Muscle of leg (tissue), 11 donors: ENCODE measurements around the gene SPECC1. TPM values are rescaled to one million over a fixed set of nuclear protein-coding genes. Genes with fewer than 3 reads are reported as not detected.
"Not testable (repeated sequence)": the region's sequence is repeated elsewhere in the genome, so short reads cannot be mapped to it uniquely, and the experiment has no call there.

Experiments
- DNase-seq: peaks from one replicate; pipeline ENCODE4 v3.0.0; 2013
- H3K27ac ChIP-seq: one replicate; pipeline ENCODE4 v1.5.1; 2013; ENCODE audit warnings: mild to moderate bottlenecking, low read length, control low read depth
- H3K27me3 ChIP-seq: one replicate; pipeline ENCODE4 v1.6.1; 2013; ENCODE audit warnings: low read length; ENCODE audit not compliant: control insufficient read depth, insufficient read depth
- H3K36me3 ChIP-seq: one replicate; pipeline ENCODE4 v1.6.1; 2013; ENCODE audit warnings: low read length; ENCODE audit not compliant: control insufficient read depth, insufficient read depth
- H3K4me1 ChIP-seq: one replicate; pipeline ENCODE4 v1.6.1; 2013; ENCODE audit warnings: low read length; ENCODE audit not compliant: control insufficient read depth, insufficient read depth
- H3K4me3 ChIP-seq: one replicate; pipeline ENCODE4 v1.5.1; 2013; ENCODE audit warnings: low read length, control low read depth
- H3K9me3 ChIP-seq: replicated peaks from 2 replicates; pipeline ENCODE4 v1.6.1; 2013; ENCODE audit warnings: low read depth, low read length; ENCODE audit not compliant: control insufficient read depth
- WGBS: methylation state at CpG from one replicate; pipeline ENCODE4 v1.1.5; 2013; ENCODE audit warnings: missing lambda C conversion rate; ENCODE audit not compliant: insufficient coverage; 5-methylcytosine and 5-hydroxymethylcytosine counted together
- polyA plus RNA-seq, 8 donors: library from polyadenylated mRNA; unstranded; fragments of 120-200 nt; gene quantifications; one replicate each; pipeline versions ENCODE4 v1.2.1 to v1.2.3, GENCODE V29; 2013; ENCODE audit warnings: inconsistent platforms in 1 of 8, low replicate concordance in 1 of 8; ENCODE audit not compliant: insufficient read length in 8 of 8, insufficient read depth in 1 of 8
- total RNA-seq: library from RNA; stranded (reverse); fragments of 120-200 nt; gene quantifications from one replicate; pipeline ENCODE4 v1.2.4, GENCODE V29; 2013

The SPECC1 gene
- total and polyA plus RNA-seq, 9 donors = 5.7 to 11.6 (median 7.2) TPM

GRCh38 chr17:20010936-20011335 lies 1.8 kb downstream of the SPECC1 start:
- DNase-seq = no peak
- H3K36me3 ChIP-seq = no peaks in the 10 kb centered on the region
- H3K27me3 ChIP-seq = peaks cover 33% of the 10 kb centered on the region
- no peaks in the 10 kb centered on the region for H3K9me3 ChIP-seq
- no CpG with 5 or more reads among the region's 1 CpG for WGBS
- no peak overlapping the region for H3K4me3 ChIP-seq
- peaks cover 15% of the 10 kb centered on the region for H3K4me1 ChIP-seq
- no peak overlapping the region for H3K27ac ChIP-seq

- H3K4me1 ChIP-seq = peaks cover 15% of the 10 kb centered on the region
- no peak for DNase-seq
- H3K27ac ChIP-seq = no peak overlapping the region
- H3K4me3 ChIP-seq = no peak overlapping the region
- WGBS = no CpG with 5 or more reads among the region's 2 CpGs
- H3K27me3 ChIP-seq = peaks cover 30% of the 10 kb centered on the region
- H3K9me3 ChIP-seq = no peaks in the 10 kb centered on the region
- H3K36me3 ChIP-seq = no peaks in the 10 kb centered on the region
These were observed 2.9 kb downstream of the SPECC1 start for GRCh38 chr17:20012017-20012536.

DNA sequence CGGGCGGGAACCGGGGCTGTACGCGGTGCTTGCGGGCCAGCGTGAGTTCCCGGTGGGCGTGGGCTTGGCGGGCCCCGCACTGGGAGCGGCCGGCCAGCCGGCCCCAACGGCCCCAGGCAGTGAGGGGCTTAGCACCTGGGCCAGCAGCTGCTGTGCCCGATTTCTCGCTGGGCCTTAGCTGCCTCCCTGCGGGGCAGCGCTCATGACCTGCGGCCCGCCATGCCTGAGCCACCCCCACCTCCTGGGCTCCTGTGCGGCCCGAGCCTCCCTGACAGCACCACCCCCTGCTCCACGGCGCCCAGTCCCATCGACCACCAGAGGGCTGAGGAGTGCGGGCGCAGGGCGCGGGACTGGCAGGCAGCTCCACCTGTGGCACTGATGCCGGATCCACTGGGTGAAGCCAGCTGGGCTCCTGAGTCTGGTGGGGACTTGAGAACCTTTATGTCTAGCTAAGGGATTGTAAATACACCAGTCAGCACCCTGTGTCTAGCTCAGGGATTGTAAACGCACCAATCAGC lies 7.4 kb downstream of the SPECC1 start:
- H3K27ac ChIP-seq, H3K9me3 ChIP-seq, H3K27me3 ChIP-seq, H3K4me1 ChIP-seq, H3K36me3 ChIP-seq, H3K4me3 ChIP-seq, DNase-seq: not testable (repeated sequence)
- WGBS = 91% methylated on average over 31 of the region's 32 CpGs

DNA sequence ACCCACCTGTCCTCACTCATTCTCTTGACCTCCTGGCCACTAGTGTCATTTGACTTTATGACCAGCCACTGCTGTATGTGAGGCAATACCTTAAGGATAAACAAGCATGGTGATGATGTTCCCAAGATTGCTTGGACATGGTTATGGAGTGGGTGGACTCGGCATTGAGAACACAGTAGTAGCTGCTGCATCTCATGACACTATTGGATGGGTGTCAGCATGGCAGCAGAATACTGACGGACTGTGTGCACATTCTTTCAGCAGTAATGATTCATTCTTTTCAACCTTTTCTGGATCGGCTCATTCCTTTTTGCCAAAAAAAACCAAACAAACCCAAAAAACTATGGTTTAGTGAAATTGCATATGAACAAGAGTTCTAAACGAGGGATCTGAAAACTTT lies 13.5 kb downstream of the SPECC1 start:
- WGBS = no CpG with 5 or more reads among the region's 4 CpGs
- Histone ChIP-seq H3K4me3 (no peak overlapping the region), H3K9me3 (no peaks in the 10 kb centered on the region), H3K36me3 (no peaks in the 10 kb centered on the region), H3K27me3 (peaks cover 2% of the 10 kb centered on the region), H3K27ac (no peak overlapping the region), H3K4me1 (no peaks in the 10 kb centered on the region)
- DNase-seq = no peak

- H3K27ac ChIP-seq = no peak overlapping the region
These were observed 17.8 kb downstream of the SPECC1 start for GRCh38 chr17:20026960-20027359.

GRCh38 chr17:20028443-20028842 lies 19.3 kb downstream of the SPECC1 start:
- peaks cover 2% of the 10 kb centered on the region for H3K27me3 ChIP-seq
- no CpG with 5 or more reads among the region's 3 CpGs for WGBS
- no peak overlapping the region for H3K27ac ChIP-seq
- H3K36me3 ChIP-seq = no peaks in the 10 kb centered on the region
- no peaks in the 10 kb centered on the region for H3K4me1 ChIP-seq
- no peak overlapping the region for H3K4me3 ChIP-seq
- no peaks in the 10 kb centered on the region for H3K9me3 ChIP-seq
- no peak for DNase-seq

More at GRCh38 chr17:20026960-20027359, 17.8 kb downstream of the SPECC1 start:
- no peak for DNase-seq
- Histone ChIP-seq H3K9me3 (no peaks in the 10 kb centered on the region), H3K4me3 (no peak overlapping the region), H3K36me3 (no peaks in the 10 kb centered on the region), H3K4me1 (no peaks in the 10 kb centered on the region), H3K27me3 (peaks cover 2% of the 10 kb centered on the region)

- no CpG with 5 or more reads among the region's 7 CpGs for WGBS
- no peaks in the 10 kb centered on the region for H3K36me3 ChIP-seq
- no peaks in the 10 kb centered on the region for H3K27me3 ChIP-seq
- H3K4me1 ChIP-seq = no peaks in the 10 kb centered on the region
- no peak overlapping the region for H3K27ac ChIP-seq
- no peaks in the 10 kb centered on the region for H3K9me3 ChIP-seq
- H3K4me3 ChIP-seq = no peak overlapping the region
- peak; percentile 12 for DNase-seq
These were observed 23.5 kb downstream of the SPECC1 start for GRCh38 chr17:20032636-20033035.

DNA sequence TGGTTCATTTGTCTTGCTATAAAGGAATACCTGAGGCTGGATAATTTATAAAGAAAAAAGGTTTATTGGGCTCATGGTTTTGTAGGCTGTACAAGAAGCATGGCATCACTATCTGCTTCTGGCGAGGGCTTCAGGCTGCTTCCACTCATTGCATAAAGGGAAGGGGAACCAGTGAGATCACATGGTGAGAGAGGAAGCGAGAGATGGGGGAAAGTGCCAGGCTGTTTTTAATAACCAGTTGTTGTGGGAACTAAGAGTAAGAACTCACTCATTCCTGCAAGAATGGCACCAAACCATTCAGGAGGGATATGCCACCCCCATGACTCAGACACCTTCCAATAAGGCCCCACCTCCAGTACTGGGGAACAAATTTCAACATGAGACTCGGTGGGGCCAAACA lies 24.3 kb downstream of the SPECC1 start:
- H3K27ac ChIP-seq = no peak overlapping the region
- H3K36me3 ChIP-seq = no peaks in the 10 kb centered on the region
- no peaks in the 10 kb centered on the region for H3K27me3 ChIP-seq
- H3K9me3 ChIP-seq = no peaks in the 10 kb centered on the region
- 60% methylated on average over 1 of the region's 3 CpGs for WGBS
- no peak overlapping the region for H3K4me3 ChIP-seq
- H3K4me1 ChIP-seq = no peaks in the 10 kb centered on the region
- peak; percentile 22 for DNase-seq

GRCh38 chr17:20035501-20035900 lies 26.3 kb downstream of the SPECC1 start:
- no peak for DNase-seq
- no peaks in the 10 kb centered on the region for H3K36me3 ChIP-seq
- no peaks in the 10 kb centered on the region for H3K27me3 ChIP-seq
- no peaks in the 10 kb centered on the region for H3K9me3 ChIP-seq
- H3K27ac ChIP-seq = no peak overlapping the region
- WGBS = no CpG with 5 or more reads among the region's 3 CpGs
- no peak overlapping the region for H3K4me3 ChIP-seq
- no peaks in the 10 kb centered on the region for H3K4me1 ChIP-seq

DNA sequence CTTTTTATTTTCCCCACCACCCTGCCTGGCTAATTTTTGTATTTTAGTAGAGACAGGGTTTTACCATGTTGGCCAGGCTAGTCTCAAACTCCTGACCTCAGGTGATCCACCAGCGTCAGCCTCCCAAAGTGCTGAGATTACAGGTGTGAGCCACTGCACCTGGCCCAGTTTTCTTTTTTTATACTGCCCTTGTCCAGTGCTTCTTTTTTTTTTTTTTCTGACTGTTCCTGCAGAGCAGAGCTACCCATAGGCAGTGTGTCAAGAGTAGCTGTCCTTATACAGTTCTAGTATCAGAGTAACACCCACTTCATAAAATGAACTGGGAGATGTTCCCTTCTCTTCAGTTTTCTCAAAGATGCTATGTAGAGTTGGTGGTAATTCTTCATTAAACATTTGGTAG lies 28.1 kb downstream of the SPECC1 start:
- H3K27me3 ChIP-seq, H3K9me3 ChIP-seq, H3K27ac ChIP-seq, H3K4me1 ChIP-seq, DNase-seq, H3K4me3 ChIP-seq, H3K36me3 ChIP-seq: not testable (repeated sequence)
- no CpG with 5 or more reads among the region's 1 CpG for WGBS

GRCh38 chr17:20039037-20039436 lies 29.9 kb downstream of the SPECC1 start:
- DNase-seq = no peak
- no peaks in the 10 kb centered on the region for H3K4me1 ChIP-seq
- 67% methylated on average over 1 of the region's 2 CpGs for WGBS
- no peak overlapping the region for H3K27ac ChIP-seq
- no peak overlapping the region for H3K4me3 ChIP-seq
- no peaks in the 10 kb centered on the region for H3K9me3 ChIP-seq
- no peaks in the 10 kb centered on the region for H3K36me3 ChIP-seq
- no peaks in the 10 kb centered on the region for H3K27me3 ChIP-seq
